Rectal smooth muscle tissue (tissue), 1 donor: ENCODE data around the gene REEP6.

ENCODE experiments used
- H3K27ac ChIP-seq: one replicate; pipeline ENCODE4 v1.7.0; 2013; ENCODE audit warnings: low read depth, low read length, inconsistent platforms
- H3K27me3 ChIP-seq: one replicate; pipeline ENCODE4 v1.7.0; 2013; ENCODE audit warnings: low read length; ENCODE audit not compliant: control insufficient read depth, insufficient read depth
- H3K36me3 ChIP-seq: one replicate; pipeline ENCODE4 v1.7.0; 2013; ENCODE audit warnings: low read length; ENCODE audit not compliant: control insufficient read depth, insufficient read depth
- H3K4me1 ChIP-seq: one replicate; pipeline ENCODE4 v1.7.0; 2013; ENCODE audit warnings: low read length; ENCODE audit not compliant: control insufficient read depth, insufficient read depth
- H3K4me3 ChIP-seq: one replicate; pipeline ENCODE4 v1.7.0; 2013; ENCODE audit warnings: low read length
- H3K9ac ChIP-seq: one replicate; pipeline ENCODE4 v1.7.0; 2013; ENCODE audit warnings: low read length

Gene REEP6

DNA sequence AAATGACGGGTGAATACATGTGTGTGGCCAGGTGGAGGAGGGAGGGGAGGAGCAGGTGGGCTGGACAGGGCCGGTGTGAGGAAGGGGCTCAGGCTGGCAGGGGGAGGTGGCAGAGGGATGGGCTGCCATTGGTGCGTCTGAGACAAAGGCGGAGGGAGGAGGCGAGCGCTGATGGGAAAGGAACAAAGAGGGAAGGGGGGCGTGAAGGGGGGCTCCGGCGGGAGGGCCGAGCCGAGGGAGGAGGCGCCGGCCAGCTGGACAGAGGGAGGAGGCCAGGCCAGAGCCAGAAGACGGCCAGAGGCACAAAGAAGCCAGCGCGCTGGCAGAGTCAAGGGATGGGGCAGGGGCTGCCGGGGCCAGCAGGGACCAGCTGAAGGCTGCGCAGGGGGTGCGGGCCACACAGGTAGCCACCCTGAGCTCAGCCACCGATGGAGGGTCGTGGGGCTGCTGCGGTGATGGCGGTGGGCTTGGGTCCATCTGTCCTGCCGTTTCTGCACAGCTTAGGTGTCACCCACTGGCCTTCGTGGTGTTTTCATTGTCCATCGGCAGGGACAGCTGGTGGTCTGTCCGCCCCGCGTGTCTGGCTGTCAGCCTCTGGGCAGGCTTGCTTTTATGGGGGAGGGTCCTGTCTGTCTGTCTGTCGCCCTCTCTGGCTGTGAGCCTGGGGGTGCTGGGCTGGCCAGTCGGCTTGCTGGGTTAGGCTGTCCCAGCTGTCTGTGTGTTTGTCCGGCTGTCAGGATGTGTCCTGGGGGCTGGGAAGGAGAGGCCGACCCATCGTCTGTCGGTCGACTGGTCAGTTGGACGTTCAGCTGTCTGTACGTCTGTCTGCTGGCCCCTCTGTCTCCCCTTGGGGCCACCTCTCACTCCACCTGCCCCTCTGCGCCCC is 38.8 kb upstream of the REEP6 start:
- Histone ChIP-seq H3K27ac (no peak overlapping the region), H3K4me1 (no peaks in the 10 kb centered on the region), H3K27me3 (peaks cover 73% of the 10 kb centered on the region), H3K36me3 (no peaks in the 10 kb centered on the region), H3K4me3 (no peak overlapping the region), H3K9ac (no peak overlapping the region)

DNA sequence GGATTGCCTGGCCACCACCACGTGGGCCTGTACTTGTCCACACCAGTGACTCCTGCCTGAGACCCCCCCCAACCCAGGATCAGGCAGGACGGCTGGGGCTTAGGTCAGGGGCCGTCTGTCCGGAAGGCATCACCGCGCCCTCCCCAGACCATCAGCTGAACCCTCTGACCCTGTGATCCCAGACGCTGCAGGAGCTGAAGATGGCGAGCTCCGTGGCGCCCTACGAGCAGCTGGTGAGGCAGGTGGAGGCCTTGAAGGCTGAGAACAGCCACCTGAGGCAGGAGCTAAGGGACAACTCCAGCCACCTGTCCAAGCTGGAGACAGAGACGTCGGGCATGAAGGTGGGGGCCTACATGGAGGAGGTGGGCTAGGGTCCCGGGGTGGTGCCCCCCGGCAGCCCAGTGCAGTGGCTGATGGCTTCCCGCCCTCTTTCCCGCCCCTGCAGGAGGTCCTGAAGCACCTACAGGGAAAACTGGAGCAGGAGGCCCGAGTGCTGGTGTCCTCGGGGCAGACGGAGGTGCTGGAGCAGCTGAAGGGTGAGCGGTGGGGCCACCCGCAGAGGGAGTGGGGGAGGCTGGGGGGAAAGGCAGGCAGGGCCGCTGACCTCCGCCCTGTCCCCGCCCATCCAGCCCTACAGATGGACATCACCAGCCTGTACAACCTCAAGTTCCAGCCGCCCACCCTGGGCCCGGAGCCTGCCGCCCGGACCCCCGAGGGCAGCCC is 38.0 kb upstream of the REEP6 start:
- Histone ChIP-seq H3K4me3 (no peak overlapping the region), H3K27me3 (peaks cover 70% of the 10 kb centered on the region), H3K36me3 (no peaks in the 10 kb centered on the region), H3K4me1 (no peaks in the 10 kb centered on the region), H3K27ac (no peak overlapping the region), H3K9ac (no peak overlapping the region)

DNA sequence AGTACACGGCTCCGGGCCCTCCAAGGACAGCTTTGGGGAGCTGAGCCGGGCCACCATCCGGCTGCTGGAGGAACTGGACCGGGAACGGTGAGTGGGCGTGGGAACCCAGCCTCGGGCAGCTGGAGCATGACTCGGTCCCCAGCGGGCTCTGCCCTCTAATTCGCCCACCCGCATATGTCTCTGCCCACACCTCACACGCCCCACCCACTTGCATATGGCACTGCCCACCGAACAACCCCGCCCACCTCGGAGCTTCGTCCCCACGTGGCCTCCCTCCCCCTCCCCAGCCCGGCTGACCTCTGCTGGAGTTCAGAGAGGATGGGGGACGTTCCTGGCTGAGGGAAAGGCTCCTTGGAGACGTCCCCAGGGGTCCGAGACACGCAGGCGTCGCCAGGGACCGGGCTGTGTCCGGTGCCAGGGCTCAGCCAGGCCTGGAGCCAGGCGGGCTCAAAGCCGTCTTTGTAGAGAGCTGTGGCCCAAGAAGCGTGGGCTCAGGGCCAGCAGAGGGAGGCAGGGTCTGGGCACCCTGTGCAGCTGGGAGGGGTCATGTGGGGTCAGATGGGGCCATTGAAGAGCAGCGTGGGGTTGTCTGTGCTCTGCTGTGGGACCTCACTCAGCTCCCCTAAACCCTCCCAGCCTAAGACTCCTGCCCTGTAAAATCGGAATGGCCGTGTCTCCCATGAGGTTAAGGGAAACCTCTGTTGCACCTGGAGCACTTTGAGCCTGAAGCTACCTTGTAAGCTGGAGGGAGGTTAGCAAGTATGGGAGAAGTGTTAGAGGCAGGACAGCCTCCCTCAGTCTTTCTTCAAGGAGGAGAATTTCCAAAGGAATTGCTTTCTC is 37.2 kb upstream of the REEP6 start:
- Histone ChIP-seq H3K4me1 (no peaks in the 10 kb centered on the region), H3K36me3 (no peaks in the 10 kb centered on the region), H3K27me3 (peaks cover 69% of the 10 kb centered on the region), H3K9ac (no peak overlapping the region), H3K27ac (no peak overlapping the region), H3K4me3 (no peak overlapping the region)

DNA sequence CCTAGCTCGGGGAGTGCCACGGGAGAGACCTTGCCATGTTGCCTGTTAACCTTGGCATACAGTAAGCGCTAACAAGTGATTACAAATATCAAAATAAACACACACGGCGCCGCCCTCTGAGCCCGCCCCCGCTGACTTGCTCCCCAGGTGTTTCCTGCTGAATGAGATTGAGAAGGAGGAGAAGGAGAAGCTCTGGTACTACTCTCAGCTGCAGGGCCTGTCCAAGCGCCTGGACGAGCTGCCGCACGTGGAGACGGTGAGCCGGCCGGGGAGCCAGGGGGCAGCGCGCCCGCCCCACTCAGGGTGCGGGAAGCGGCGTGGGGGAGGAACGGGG is 36.0 kb upstream of the REEP6 start:
- Histone ChIP-seq H3K4me1 (no peaks in the 10 kb centered on the region), H3K36me3 (no peaks in the 10 kb centered on the region), H3K4me3 (no peak overlapping the region), H3K27me3 (peaks cover 57% of the 10 kb centered on the region), H3K27ac (no peak overlapping the region), H3K9ac (no peak overlapping the region)

DNA sequence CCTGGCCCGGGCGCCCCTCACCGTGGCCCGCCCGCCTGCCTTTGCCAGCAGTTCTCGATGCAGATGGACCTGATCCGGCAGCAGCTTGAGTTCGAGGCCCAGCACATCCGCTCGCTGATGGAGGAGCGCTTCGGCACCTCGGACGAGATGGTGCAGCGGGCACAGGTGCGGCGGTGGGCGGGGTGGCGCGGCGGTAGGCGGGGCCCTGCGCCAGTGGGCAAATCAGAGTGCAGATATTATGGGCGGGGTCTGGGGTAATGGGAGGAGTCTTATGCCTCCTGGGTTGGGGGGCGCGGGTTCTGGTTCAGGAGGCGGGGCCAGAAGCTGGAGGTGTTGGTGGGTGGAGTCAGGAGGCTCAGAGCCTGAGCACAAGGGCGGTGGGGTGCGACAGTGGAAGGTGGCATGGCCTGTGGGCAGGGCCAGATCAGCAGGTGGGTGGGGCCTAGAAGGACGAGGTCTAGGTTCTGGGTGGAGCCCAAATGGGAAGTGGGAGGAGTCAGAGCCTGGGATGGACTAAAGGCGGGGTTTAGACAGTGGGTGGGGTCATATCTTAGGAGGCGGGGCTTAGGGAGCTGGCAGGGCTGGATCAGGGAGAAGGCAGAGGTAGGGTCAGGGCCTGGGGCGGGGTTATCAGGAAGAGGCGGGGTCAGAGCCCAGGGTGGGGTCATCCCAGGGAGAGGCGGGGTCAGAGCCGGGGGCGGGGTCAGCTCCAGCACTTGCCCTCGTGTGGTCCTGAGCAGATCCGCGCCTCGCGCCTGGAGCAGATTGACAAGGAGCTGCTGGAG is 35.5 kb upstream of the REEP6 start:
- peaks cover 51% of the 10 kb centered on the region for H3K27me3 ChIP-seq
- H3K4me1 ChIP-seq: no peaks in the 10 kb centered on the region
- H3K4me3 ChIP-seq: no peak overlapping the region
- H3K36me3 ChIP-seq: no peaks in the 10 kb centered on the region
- H3K9ac ChIP-seq: no peak overlapping the region
- H3K27ac ChIP-seq: no peak overlapping the region

DNA sequence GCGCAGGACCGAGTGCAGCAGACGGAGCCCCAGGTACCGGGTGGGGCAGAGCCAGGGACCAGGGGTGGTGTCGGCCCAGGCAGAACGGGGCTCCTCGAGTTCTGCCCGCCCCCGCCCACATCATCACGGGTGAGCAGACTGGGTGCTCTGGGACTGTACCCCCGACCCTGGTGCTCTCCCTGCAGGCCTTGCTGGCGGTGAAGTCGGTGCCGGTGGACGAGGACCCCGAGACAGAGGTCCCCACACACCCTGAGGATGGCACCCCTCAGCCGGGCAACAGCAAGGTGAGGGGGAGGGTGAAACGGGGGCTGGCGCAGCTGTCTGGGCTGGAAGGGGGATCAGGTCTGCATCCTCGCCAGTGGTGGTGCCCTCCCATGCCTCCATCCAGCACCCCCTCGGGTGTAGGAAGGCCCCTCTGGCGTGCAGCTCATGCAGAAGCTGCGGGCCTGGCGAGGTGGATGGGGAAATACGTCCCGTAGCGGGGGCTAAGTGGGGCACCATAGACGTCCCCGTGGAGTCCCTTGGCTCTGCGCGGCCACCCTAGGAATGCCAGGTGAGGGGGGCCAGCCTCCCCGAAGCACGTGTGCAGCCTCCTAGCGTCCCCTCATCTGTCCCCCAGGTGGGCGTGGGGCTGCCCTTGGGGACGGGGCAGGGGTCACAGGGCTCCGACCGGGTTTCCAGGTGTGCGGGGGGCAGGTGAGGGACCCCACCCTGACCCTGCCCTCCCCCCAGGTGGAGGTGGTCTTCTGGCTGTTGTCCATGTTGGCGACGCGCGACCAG is 34.7 kb upstream of the REEP6 start:
- Histone ChIP-seq H3K36me3 (no peaks in the 10 kb centered on the region), H3K4me1 (no peaks in the 10 kb centered on the region), H3K27me3 (peaks cover 44% of the 10 kb centered on the region), H3K27ac (no peak overlapping the region), H3K9ac (no peak overlapping the region), H3K4me3 (no peak overlapping the region)

DNA sequence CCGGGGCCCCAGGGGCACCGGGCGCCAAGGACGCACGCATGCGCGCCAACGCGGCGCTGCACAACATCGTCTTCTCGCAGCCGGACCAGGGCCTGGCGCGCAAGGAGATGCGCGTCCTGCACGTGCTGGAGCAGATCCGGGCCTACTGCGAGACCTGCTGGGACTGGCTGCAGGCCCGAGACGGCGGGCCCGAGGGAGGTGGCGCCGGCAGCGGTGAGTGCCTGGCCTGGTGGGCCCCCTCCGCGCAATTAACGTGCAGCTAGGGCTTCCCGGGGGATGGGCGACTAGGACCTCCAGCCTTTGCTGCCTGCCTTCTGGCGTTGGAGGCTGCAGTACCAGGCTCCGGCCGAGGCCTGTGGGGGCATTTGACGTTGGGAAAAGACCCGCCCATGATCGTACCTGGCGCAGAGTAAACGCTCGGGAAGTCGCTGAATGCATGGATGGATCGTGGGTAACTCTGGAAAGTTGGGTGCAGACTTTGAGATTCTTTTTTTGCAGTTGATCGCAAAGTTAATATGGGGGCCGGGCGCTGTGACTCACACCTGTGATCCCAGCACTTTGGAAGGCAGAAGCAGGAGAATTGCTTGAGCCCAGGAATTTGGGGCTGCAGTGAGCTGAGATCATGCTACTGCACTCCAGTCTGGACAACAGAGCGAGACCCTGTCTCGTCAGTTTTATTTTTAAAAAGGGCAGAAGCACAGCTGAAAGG is 33.8 kb upstream of the REEP6 start:
- Histone ChIP-seq H3K4me3 (no peak overlapping the region), H3K27me3 (peaks cover 43% of the 10 kb centered on the region), H3K9ac (no peak overlapping the region), H3K27ac (no peak overlapping the region), H3K4me1 (no peaks in the 10 kb centered on the region), H3K36me3 (no peaks in the 10 kb centered on the region)

DNA sequence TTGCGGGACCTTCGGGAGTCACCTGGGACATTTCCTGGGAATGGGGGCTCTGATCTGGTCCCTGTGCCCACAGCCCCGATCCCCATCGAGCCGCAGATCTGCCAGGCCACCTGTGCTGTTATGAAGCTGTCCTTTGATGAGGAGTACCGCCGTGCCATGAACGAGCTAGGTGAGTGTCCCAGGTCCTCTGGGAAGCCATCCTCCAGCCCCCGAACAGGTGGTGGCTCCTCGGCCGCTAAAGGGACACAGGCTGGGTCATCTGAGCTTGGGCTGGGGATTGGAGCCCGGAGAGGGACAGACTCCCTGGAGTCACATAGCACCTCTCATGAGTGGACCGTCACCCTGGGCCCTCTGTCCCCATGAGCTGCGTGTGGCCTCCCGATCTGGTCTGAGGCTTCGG is 33.1 kb upstream of the REEP6 start:
- no peak overlapping the region for H3K4me3 ChIP-seq
- no peaks in the 10 kb centered on the region for H3K36me3 ChIP-seq
- no peak overlapping the region for H3K27ac ChIP-seq
- no peak overlapping the region for H3K9ac ChIP-seq
- H3K4me1 ChIP-seq: no peaks in the 10 kb centered on the region
- peaks cover 36% of the 10 kb centered on the region for H3K27me3 ChIP-seq

DNA sequence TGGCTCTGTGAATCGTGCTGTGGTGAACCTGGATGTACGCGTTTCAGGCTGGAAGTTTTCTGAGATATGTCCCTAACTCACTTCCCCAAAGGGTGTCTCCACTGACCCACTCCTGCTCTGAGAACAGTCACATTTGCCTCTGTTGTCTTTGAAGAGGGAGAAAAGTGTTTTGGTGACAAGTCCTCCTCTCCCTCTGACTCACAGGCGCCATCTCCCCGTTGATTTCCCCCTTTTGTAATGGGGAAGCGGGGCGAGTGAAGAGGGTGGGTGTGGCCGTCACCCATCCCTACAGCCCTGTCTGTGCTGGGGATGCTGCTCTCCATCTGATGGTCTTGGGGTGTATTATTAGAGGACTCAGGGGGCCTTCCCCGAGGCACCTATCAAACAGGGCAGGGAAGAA is 31.5 kb upstream of the REEP6 start:
- Histone ChIP-seq H3K27me3 (peaks cover 24% of the 10 kb centered on the region), H3K4me1 (no peaks in the 10 kb centered on the region), H3K36me3 (no peaks in the 10 kb centered on the region), H3K4me3 (no peak overlapping the region), H3K27ac (no peak overlapping the region), H3K9ac (no peak overlapping the region)

DNA sequence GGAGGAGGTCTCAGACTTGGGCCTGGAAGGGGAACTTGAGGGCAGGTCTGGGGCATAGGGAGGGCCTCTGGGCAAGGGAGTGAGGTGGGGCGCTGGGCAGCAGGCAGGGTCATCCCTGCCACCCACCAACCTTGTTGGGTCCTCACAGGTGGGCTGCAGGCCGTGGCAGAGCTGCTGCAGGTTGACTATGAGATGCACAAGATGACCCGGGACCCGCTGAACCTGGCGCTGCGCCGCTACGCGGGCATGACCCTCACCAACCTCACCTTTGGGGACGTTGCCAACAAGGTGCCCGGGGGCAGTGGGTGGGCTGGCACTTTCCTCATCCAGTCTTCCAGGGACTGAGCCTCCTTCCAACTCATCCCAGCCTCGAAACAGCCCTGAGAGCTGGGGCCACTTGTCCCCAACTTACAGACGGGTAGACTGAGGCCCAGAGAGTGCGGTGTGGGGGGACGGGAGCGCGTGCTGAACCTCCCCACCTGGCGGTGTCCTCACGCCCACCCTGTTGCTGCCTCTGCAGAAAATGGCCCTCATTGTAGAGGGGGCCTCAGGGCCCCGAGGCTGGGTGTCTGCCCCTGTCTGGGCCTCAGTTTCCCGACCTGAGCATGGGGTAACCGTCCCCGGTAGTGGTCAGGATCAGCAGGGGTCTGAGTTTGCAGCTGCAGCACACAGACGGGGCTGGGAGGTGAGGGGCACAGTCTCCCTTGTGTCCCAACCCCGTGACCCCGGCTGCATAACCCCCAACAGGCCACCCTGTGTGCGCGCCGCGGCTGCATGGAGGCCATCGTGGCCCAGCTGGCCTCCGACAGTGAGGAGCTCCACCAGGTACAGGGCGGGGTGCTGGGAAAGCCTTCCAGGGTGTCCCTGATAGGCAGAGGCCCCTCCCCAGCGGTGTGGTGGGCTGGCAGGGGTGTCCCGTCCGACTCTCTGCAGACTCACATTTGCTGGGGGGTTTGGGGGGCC is 30.7 kb upstream of the REEP6 start:
- H3K4me1 ChIP-seq: no peaks in the 10 kb centered on the region
- H3K27ac ChIP-seq: no peak overlapping the region
- H3K9ac ChIP-seq: no peak overlapping the region
- peaks cover 22% of the 10 kb centered on the region for H3K27me3 ChIP-seq
- H3K4me3 ChIP-seq: no peak overlapping the region
- no peaks in the 10 kb centered on the region for H3K36me3 ChIP-seq
